ENCODE results near the gene LYZL4. TPM values are rescaled to one million over a fixed set of nuclear protein-coding genes. Genes with fewer than 3 reads are reported as not detected.

The LYZL4 gene
- total RNA-seq, 1 experiment from 2014 or later = not detected

DNA sequence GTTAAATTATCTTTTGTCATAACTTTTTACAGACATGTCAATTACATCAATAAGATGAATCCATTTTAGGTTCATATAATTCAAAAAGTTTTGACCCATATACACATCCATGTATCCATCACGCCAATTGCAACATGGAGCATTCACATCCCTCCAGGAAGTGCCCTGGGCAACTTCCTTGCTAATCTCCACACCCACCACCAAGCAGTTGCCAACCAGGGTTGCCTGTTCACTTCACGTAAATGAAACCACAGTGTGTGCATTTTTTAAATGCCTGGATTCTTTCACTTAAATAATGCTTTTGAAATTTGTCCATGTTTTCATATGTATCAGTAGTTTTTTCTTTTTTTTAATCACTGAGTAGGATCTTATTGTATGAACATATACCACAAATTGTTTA lies 40.7 kb upstream of the LYZL4 start:
- Histone ChIP-seq H3K4me3 (ENCODE audit: low read depth in 2 of 2, low read length in 2 of 2) (no peak overlapping the region), H3K27me3 (ENCODE audit: control insufficient read depth, insufficient read depth, low read length) (no peaks in the 10 kb centered on the region), H3K9me3 (ENCODE audit: control insufficient read depth, insufficient read depth, low read depth, low read length) (no peaks in the 10 kb centered on the region), H3K4me1 (ENCODE audit: control insufficient read depth, insufficient read depth, low read length) (no peaks in the 10 kb centered on the region), H3K27ac (ENCODE audit: low read length) (no peak overlapping the region), H3K36me3 (ENCODE audit: control insufficient read depth, insufficient read depth, low read length) (no peaks in the 10 kb centered on the region)
- ChIA-PET CTCF (no interaction called here), POLR2A (no interaction called here)
- in situ Hi-C loops (cut with HindIII; ENCODE audit: low pct_unique_long_range_greater_than_20kb, low sequenced_read_pairs) = no loop called here
- DNase-seq (ENCODE audit: low read depth, low spot score) (no peak), ATAC-seq (no peak)
- BruUV-seq (replicated peaks) = no TSS peak
- TF ChIP-seq TCF7L2 (IDR thresholded peaks at IDR 0.05; ENCODE audit: low read depth, low read length) (no peak), POLR2AphosphoS5 (IDR thresholded peaks at IDR 0.05; ENCODE audit: low read depth, low read length) (no peak), SIN3A (IDR thresholded peaks at IDR 0.05; ENCODE audit: borderline replicate concordance, insufficient read depth, low read depth, low read length) (no peak)
- TF ChIP-seq, protein P1, sequence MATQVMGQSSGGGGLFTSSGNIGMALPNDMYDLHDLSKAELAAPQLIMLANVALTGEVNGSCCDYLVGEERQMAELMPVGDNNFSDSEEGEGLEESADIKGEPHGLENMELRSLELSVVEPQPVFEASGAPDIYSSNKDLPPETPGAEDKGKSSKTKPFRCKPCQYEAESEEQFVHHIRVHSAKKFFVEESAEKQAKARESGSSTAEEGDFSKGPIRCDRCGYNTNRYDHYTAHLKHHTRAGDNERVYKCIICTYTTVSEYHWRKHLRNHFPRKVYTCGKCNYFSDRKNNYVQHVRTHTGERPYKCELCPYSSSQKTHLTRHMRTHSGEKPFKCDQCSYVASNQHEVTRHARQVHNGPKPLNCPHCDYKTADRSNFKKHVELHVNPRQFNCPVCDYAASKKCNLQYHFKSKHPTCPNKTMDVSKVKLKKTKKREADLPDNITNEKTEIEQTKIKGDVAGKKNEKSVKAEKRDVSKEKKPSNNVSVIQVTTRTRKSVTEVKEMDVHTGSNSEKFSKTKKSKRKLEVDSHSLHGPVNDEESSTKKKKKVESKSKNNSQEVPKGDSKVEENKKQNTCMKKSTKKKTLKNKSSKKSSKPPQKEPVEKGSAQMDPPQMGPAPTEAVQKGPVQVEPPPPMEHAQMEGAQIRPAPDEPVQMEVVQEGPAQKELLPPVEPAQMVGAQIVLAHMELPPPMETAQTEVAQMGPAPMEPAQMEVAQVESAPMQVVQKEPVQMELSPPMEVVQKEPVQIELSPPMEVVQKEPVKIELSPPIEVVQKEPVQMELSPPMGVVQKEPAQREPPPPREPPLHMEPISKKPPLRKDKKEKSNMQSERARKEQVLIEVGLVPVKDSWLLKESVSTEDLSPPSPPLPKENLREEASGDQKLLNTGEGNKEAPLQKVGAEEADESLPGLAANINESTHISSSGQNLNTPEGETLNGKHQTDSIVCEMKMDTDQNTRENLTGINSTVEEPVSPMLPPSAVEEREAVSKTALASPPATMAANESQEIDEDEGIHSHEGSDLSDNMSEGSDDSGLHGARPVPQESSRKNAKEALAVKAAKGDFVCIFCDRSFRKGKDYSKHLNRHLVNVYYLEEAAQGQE (IDR thresholded peaks at IDR 0.05; ENCODE audit: insufficient read depth in 1 of 2, low read depth in 2 of 2, low read length in 1 of 2) = no peak
- TF ChIP-seq, protein P2, sequence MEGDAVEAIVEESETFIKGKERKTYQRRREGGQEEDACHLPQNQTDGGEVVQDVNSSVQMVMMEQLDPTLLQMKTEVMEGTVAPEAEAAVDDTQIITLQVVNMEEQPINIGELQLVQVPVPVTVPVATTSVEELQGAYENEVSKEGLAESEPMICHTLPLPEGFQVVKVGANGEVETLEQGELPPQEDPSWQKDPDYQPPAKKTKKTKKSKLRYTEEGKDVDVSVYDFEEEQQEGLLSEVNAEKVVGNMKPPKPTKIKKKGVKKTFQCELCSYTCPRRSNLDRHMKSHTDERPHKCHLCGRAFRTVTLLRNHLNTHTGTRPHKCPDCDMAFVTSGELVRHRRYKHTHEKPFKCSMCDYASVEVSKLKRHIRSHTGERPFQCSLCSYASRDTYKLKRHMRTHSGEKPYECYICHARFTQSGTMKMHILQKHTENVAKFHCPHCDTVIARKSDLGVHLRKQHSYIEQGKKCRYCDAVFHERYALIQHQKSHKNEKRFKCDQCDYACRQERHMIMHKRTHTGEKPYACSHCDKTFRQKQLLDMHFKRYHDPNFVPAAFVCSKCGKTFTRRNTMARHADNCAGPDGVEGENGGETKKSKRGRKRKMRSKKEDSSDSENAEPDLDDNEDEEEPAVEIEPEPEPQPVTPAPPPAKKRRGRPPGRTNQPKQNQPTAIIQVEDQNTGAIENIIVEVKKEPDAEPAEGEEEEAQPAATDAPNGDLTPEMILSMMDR (IDR thresholded peaks at IDR 0.05) = no peak
- intact Hi-C loops (cut with micrococcal nuclease; ENCODE audit: unreplicated experiment) = no loop called here

DNA sequence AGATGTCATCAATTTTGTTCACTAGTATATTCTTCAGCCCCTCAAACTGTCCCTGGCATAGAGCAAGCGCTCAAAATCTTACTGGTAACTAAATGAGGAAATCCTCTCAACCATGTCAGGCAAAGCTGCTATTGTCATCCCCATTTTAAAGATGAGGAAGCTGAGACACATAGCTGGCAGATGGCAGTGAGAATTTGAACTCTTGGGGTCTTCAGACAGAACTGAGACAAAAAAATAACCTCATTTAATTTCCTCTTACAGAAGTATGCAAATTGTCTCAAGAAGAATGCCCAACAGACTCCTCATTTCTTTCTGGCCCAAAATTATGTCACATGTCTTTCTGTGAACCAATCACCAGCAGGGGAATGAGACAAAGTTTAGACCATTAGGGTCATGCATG lies 40.2 kb upstream of the LYZL4 start:
- no peak overlapping the region for H3K27ac ChIP-seq (ENCODE audit: low read length)
- ATAC-seq (no peak), DNase-seq (ENCODE audit: low read depth, low spot score) (no peak)
- POLR2A ChIA-PET = no interaction called here
- no peaks in the 10 kb centered on the region for H3K9me3 ChIP-seq (ENCODE audit: control insufficient read depth, insufficient read depth, low read depth, low read length)
- no peaks in the 10 kb centered on the region for H3K36me3 ChIP-seq (ENCODE audit: control insufficient read depth, insufficient read depth, low read length)
- TF ChIP-seq, protein P1 (IDR thresholded peaks at IDR 0.05; ENCODE audit: insufficient read depth in 1 of 2, low read depth in 2 of 2, low read length in 1 of 2) = no peak
- TF ChIP-seq POLR2AphosphoS5 (IDR thresholded peaks at IDR 0.05; ENCODE audit: low read depth, low read length) (no peak), SIN3A (IDR thresholded peaks at IDR 0.05; ENCODE audit: borderline replicate concordance, insufficient read depth, low read depth, low read length) (no peak), TCF7L2 (IDR thresholded peaks at IDR 0.05; ENCODE audit: low read depth, low read length) (no peak)
- TF ChIP-seq, protein P2 (IDR thresholded peaks at IDR 0.05) = no peak
- CTCF ChIA-PET = no interaction called here
- H3K4me1 ChIP-seq (ENCODE audit: control insufficient read depth, insufficient read depth, low read length) = no peaks in the 10 kb centered on the region
- H3K4me3 ChIP-seq (ENCODE audit: low read depth in 2 of 2, low read length in 2 of 2) = no peak overlapping the region
- no TSS peak for BruUV-seq (replicated peaks)
- intact Hi-C loops (cut with micrococcal nuclease; ENCODE audit: unreplicated experiment) = no loop called here
- in situ Hi-C loops (cut with HindIII; ENCODE audit: low pct_unique_long_range_greater_than_20kb, low sequenced_read_pairs) = no loop called here
- H3K27me3 ChIP-seq (ENCODE audit: control insufficient read depth, insufficient read depth, low read length) = no peaks in the 10 kb centered on the region
